GM18498 (cell line): ENCODE measurements around the gene ATG4C.

Experiments used
- ATAC-seq: cut with Tn5 transposase; IDR thresholded peaks from one replicate; pipeline ENCODE4 v1.9.1; 2021; ENCODE audit warnings: mild to moderate bottlenecking, moderate library complexity; ENCODE audit not compliant: unreplicated experiment

ATG4C gene

DNA sequence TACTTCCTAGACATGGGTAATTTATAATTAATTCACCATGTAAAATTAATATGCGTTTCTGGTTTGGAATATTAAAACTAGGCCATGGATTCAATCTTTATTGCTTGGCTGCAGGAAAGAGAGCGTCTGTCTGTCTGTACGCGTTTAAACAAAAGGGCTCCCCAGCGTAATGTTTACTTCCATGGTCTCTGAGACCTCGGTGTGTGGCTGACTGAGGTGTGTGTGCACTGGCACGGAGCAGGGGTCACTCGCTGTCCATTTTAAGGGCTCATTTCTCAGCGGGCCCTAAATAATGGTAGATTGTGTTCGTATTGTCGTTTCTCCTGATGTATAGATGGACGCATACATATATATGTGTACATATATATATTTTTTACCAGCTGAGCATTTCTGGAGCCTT is 119.6 kb downstream of the ATG4C start:
- ATAC-seq, result no peak

DNA sequence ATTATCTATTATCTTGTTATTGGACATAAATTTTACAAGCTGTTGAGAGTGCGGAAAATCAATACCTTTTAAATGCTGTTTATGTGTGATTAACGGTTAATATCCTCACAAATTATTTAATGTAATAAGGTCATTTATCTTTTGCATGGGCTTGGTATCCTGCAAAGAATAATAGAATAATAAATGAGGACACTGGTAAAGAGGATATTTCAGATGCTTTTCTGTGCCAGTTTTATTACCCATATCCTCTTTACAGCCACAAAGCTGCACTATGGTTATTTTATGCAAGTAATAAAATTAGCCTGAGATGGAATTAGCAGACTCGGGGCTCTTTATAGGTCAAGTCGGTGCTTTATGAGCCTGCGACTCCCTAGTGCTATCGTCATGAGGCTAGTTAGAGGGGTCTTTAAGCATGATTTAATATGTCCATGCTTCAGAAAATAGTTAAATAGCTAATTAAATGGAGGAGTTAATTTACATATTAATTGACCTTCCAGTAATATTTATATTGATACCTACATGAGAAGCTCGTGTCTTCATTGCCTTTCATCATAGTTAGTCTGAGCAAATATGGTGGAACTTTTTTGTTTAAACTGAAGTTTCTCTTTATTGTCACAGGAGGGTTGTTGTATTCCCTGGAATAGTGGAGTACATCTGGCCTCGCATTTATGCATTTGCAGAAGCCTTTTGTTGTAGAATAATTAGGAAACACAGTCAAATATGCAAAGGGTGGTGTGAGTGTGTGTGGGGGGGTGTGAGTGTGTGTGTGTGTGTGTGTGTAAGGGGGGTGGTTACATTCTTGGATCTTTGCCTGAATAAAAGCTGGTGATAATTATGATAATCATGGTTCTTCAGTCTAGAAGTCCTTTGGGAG is 120.3 kb downstream of the ATG4C start:
- no peak for ATAC-seq

- ATAC-seq, result no peak
These were observed 120.9 kb downstream of the ATG4C start for GRCh38 chr1:62904856-62905225.

- ATAC-seq, result no peak
These were observed 121.4 kb downstream of the ATG4C start for GRCh38 chr1:62905309-62905708.

GRCh38 chr1:62905872-62906271 is 121.9 kb downstream of the ATG4C start:
- ATAC-seq, result no peak

DNA sequence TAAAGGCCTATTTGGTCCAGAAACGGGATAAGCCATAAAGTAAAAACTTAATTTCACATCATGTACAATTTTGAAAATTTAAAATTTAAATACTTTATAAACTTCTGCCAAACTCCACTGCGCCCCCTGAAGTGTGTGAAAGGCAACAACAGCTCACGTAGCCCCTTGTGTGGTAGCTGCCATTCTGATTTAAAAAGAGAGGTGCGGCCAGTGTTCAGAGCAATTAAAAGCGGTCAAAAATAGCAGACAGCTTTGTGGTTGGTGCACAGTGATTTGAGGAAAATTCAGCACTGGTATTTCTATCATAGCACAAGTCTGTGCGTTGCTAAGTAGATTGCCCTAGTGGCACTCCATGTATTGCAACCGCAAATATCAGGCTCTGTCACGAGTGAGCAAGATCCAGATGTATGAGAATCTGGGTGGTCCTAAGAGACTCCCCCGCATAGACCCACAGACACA is 122.5 kb downstream of the ATG4C start:
- no peak for ATAC-seq

DNA sequence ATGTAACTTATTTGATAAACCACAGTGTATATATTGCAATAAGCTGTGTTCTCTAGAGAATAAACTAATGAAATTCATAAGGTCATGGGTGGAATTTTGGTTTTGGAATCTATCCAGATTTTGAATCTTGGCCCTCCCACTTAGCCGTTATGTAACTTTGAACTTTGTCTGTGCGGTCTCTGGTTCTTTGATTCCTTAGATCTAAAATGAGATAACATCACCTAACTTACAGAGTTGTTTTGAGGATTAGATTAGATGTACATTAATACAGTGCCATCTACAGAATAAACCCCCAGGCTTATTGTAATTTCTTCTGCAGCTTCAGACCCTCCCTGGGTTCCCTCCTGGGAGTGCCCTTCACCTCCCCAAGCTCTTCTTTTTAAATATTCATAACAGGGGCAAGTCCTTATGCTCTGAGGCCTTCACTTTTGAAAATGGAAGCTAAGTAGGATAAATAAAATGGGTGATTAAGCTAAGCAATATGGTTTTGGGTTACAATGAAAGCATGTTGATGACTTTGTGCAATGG is 124.3 kb downstream of the ATG4C start:
- no peak for ATAC-seq

DNA sequence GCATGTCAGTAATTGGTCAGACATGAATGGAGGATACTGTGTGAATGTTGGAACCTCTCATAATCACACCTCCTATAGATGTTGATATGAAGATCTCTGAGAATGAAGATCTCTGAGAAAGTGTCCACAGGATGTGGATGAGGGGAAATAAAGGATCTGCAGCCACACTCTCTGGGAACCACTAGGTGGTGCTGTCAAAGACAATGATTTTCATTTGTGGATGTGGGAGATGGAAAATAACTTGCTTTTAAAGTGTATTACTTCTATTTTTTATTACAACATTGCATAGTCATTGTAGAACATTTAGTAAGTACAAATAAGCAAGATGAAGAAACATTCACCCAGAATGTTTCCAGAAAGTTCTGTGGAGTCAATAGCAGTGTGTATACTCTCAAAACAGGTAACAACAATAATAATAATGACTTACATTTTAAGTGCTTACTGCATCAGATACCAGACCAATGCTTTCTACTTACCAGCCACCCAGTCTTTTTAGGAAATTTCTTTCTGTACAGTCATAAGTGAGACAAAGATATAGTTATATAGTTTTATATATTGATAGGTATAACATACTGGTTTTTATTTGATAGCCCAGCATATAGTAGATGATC is 128.2 kb downstream of the ATG4C start:
- ATAC-seq, result no peak
